Measurements from ENCODE around the gene ATG16L2. TPM values are rescaled to one million over a fixed set of nuclear protein-coding genes. Genes with fewer than 3 reads are reported as not detected.

ATG16L2 gene
- total and polyA plus RNA-seq, 10 of the 15 experiments (the other 5 are each of a cell fraction or from before 2014, with no cell fraction given) = 1.9 to 67.7 (median 30.4) TPM

DNA sequence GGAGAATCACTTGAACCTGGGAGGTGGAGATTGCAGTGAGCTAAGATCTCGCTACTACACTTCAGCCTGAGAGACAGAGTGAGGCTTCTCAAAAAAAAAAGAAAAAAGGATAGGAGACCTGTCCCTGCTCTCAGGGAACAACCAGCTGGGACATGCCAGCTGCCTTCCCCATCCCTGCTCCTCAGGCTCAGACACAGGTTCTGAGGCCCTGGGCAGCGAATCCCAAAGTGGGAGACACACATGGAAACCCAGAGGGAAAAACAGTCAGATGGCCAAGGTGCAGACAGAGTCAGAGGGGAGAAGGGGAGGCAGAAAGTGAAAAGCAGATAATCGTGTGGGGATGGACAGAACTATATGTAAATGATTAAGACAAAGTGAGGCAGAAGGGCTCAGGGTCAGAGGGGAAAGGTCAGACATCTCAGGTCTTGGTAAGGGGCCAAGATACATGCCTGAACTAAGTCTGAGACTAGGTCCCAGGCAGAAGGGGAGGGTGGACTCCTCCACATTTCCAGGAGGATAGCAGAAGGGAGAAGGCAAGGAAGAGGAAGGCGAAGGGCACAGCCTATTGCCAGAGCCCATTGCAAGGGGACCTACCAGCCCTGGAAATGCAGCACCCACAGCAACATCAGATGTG is 34.6 kb upstream of the ATG16L2 start (continued):
- TF ChIP-seq, protein P1, sequence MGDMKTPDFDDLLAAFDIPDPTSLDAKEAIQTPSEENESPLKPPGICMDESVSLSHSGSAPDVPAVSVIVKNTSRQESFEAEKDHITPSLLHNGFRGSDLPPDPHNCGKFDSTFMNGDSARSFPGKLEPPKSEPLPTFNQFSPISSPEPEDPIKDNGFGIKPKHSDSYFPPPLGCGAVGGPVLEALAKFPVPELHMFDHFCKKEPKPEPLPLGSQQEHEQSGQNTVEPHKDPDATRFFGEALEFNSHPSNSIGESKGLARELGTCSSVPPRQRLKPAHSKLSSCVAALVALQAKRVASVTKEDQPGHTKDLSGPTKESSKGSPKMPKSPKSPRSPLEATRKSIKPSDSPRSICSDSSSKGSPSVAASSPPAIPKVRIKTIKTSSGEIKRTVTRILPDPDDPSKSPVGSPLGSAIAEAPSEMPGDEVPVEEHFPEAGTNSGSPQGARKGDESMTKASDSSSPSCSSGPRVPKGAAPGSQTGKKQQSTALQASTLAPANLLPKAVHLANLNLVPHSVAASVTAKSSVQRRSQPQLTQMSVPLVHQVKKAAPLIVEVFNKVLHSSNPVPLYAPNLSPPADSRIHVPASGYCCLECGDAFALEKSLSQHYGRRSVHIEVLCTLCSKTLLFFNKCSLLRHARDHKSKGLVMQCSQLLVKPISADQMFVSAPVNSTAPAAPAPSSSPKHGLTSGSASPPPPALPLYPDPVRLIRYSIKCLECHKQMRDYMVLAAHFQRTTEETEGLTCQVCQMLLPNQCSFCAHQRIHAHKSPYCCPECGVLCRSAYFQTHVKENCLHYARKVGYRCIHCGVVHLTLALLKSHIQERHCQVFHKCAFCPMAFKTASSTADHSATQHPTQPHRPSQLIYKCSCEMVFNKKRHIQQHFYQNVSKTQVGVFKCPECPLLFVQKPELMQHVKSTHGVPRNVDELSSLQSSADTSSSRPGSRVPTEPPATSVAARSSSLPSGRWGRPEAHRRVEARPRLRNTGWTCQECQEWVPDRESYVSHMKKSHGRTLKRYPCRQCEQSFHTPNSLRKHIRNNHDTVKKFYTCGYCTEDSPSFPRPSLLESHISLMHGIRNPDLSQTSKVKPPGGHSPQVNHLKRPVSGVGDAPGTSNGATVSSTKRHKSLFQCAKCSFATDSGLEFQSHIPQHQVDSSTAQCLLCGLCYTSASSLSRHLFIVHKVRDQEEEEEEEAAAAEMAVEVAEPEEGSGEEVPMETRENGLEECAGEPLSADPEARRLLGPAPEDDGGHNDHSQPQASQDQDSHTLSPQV (IDR thresholded peaks at IDR 0.05) = no peak

DNA sequence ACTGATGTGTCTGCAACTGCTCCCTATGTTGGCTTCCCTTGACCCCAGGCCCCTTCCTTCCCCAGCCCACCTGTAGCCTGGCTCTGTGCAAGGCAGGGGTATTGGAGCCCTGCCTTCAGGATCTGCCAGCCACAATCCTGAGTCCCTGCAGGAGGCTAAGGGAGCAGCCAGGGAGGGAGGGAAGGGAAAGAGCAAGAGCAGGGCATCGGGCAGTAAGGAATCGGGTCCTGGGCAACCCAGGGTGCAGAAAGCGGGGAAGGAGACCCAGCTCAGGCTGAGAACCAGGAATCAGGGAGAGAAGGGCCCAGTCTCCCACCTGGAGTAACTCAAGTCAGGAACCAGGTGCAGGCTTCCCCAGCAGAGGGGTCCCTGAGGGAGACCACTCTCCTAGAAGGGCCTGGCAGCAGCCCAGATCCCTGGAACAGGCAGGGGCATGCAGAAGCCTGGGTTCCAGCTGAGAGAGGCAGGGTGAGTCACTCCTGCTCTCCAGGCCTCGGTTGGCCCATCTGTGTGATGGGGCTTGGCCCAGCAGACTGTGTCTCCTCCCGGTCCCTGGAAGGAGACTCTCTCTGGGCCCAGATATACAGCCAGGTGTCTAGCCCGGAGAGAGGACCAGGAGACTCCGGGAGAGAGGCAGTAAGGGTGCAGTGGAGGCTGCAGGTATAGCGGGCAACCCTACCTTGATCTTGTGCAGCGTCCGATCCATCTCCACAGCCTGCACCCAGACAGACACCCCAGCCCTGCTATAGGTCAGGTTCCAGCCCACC is 33.7 kb upstream of the ATG16L2 start:
- peak; percentile 11; the same call in 2 of the 3 replicates for ATAC-seq
- Histone ChIP-seq H3K27me3 (replicated peaks in 1 of 2; ENCODE audit: control insufficient read depth in 2 of 2, insufficient read depth in 2 of 2, low read length in 1 of 2) (no peaks in the 10 kb centered on the region), H3K9me3 (replicated peaks; ENCODE audit: control insufficient read depth, insufficient read depth, low read length) (no peaks in the 10 kb centered on the region), H3K79me2 (ENCODE audit: control insufficient read depth, insufficient read depth, low read length) (no peaks in the 10 kb centered on the region), H3K4me3 (peak overlapping the region; percentile 56; the same call in 1 of the 2 replicates), H3K36me3 (ENCODE audit: control insufficient read depth in 2 of 2, insufficient read depth in 2 of 2, low read length in 1 of 2) (no peaks in the 10 kb centered on the region), H3K4me2 (ENCODE audit: control insufficient read depth, insufficient read depth) (peak overlapping the region; percentile 79; the same call in 1 of the 2 replicates), H3K27ac (ENCODE audit: control insufficient read depth, insufficient read depth) (no peak overlapping the region), H2AFZ (ENCODE audit: control insufficient read depth, low read depth, low read length) (no peak overlapping the region), H3K9ac (ENCODE audit: control insufficient read depth, insufficient read depth, low read length) (no peak overlapping the region), H3K4me1 (ENCODE audit: control insufficient read depth, insufficient read depth, low read length) (peaks cover 8% of the 10 kb centered on the region), H4K20me1 (ENCODE audit: control insufficient read depth, insufficient read depth) (no peaks in the 10 kb centered on the region)
- no peak for DNase-seq (ENCODE audit: low read depth, low spot score)
- BruUV-seq (replicated peaks) = no TSS peak
- ChIA-PET SMC1A (ENCODE audit: uncharacterized antibody, unreplicated experiment) (interaction anchor here (1.0 kb wide), 1 partner anchor 13 kb away, joined by 3 read pairs; the partner anchor contains the start of gene STARD10), POLR2A (interaction anchor here (0.9 to 2.3 kb wide), 2 partner anchors 13 to 30 kb away, joined by 3 to 19 read pairs; partner anchors contain the start of gene STARD10), CTCF (interaction anchor here (0.7 to 8.2 kb wide), 2 partner anchors 13 to 51 kb away, joined by 3 to 65 read pairs; partner anchors contain the start of gene STARD10), RAD21 (ENCODE audit: unreplicated experiment) (interaction anchor here (1.7 kb wide), 1 partner anchor 40 kb away, joined by 4 read pairs; no protein-coding TSS in a partner anchor)
- WGBS (ENCODE audit: insufficient coverage, insufficient replicate concordance, low lambda C conversion rate, missing lambda C conversion rate) = 69% methylated on average over 10 of the region's 10 CpGs
- no peak for FAIRE-seq
- intact Hi-C loops (cut with micrococcal nuclease; ENCODE audit: unreplicated experiment) = no loop called here
- in situ Hi-C loops (cut with MboI) = no loop called here
- TF ChIP-seq MYC (IDR thresholded peaks at IDR 0.05; ENCODE audit: insufficient read depth, insufficient read length, insufficient replicate concordance, low read length, severe bottlenecking) (no peak), TCF12 (IDR thresholded peaks at IDR 0.05; ENCODE audit: low read depth, low read length) (no peak), SMAD5 (IDR thresholded peaks at IDR 0.05; ENCODE audit: low read depth) (no peak), NFIC (IDR thresholded peaks at IDR 0.05; ENCODE audit: low read depth, low read length) (no peak), EGR1 (IDR thresholded peaks at IDR 0.05; ENCODE audit: borderline replicate concordance in 1 of 2, low read depth in 2 of 2, low read length in 2 of 2) (no peak), CBX3 (IDR thresholded peaks at IDR 0.05; ENCODE audit: borderline replicate concordance, low read depth) (no peak), ZNF384 (IDR thresholded peaks at IDR 0.05; ENCODE audit: borderline replicate concordance, low read depth, low read length) (no peak)
- TF ChIP-seq, protein P2, sequence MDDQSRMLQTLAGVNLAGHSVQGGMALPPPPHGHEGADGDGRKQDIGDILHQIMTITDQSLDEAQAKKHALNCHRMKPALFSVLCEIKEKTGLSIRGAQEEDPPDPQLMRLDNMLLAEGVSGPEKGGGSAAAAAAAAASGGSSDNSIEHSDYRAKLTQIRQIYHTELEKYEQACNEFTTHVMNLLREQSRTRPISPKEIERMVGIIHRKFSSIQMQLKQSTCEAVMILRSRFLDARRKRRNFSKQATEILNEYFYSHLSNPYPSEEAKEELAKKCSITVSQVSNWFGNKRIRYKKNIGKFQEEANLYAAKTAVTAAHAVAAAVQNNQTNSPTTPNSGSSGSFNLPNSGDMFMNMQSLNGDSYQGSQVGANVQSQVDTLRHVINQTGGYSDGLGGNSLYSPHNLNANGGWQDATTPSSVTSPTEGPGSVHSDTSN (IDR thresholded peaks at IDR 0.05; ENCODE audit: insufficient replicate concordance, low read depth, low read length) = no peak
- TF ChIP-seq, protein P3, sequence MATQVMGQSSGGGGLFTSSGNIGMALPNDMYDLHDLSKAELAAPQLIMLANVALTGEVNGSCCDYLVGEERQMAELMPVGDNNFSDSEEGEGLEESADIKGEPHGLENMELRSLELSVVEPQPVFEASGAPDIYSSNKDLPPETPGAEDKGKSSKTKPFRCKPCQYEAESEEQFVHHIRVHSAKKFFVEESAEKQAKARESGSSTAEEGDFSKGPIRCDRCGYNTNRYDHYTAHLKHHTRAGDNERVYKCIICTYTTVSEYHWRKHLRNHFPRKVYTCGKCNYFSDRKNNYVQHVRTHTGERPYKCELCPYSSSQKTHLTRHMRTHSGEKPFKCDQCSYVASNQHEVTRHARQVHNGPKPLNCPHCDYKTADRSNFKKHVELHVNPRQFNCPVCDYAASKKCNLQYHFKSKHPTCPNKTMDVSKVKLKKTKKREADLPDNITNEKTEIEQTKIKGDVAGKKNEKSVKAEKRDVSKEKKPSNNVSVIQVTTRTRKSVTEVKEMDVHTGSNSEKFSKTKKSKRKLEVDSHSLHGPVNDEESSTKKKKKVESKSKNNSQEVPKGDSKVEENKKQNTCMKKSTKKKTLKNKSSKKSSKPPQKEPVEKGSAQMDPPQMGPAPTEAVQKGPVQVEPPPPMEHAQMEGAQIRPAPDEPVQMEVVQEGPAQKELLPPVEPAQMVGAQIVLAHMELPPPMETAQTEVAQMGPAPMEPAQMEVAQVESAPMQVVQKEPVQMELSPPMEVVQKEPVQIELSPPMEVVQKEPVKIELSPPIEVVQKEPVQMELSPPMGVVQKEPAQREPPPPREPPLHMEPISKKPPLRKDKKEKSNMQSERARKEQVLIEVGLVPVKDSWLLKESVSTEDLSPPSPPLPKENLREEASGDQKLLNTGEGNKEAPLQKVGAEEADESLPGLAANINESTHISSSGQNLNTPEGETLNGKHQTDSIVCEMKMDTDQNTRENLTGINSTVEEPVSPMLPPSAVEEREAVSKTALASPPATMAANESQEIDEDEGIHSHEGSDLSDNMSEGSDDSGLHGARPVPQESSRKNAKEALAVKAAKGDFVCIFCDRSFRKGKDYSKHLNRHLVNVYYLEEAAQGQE (IDR thresholded peaks at IDR 0.05; ENCODE audit: low read depth, low read length) = no peak
